ENCODE data around the gene BHLHE23.
"Not testable (repeated sequence)": the region's sequence is repeated elsewhere in the genome, so short reads cannot be mapped to it uniquely, and the experiment has no call there.

The BHLHE23 gene

GRCh38 chr20:62970307-62971210 is 36.2 kb downstream of the BHLHE23 start:
- no peak for DNase-seq

- DNase-seq = no peak
These were observed 36.8 kb downstream of the BHLHE23 start for GRCh38 chr20:62969939-62970306.

- no peak for DNase-seq
These were observed 37.5 kb downstream of the BHLHE23 start for GRCh38 chr20:62969179-62969760.

GRCh38 chr20:62968378-62969178 is 38.2 kb downstream of the BHLHE23 start:
- DNase-seq = no peak

GRCh38 chr20:62967628-62968351 is 39.0 kb downstream of the BHLHE23 start:
- no peak for DNase-seq

- no peak for DNase-seq
These were observed 39.6 kb downstream of the BHLHE23 start for GRCh38 chr20:62967149-62967501.

GRCh38 chr20:62966212-62967148 is 40.3 kb downstream of the BHLHE23 start:
- no peak for DNase-seq

- DNase-seq = no peak
These were observed 41.4 kb downstream of the BHLHE23 start for GRCh38 chr20:62965363-62965771.

GRCh38 chr20:62964700-62965099 is 42.1 kb downstream of the BHLHE23 start:
- no peak for DNase-seq

GRCh38 chr20:62963614-62964397 is 43.0 kb downstream of the BHLHE23 start:
- no peak for DNase-seq

GRCh38 chr20:62962891-62963613 is 43.7 kb downstream of the BHLHE23 start:
- DNase-seq = no peak

GRCh38 chr20:62962221-62962879 is 44.4 kb downstream of the BHLHE23 start:
- DNase-seq = no peak

- DNase-seq = no peak
These were observed 45.0 kb downstream of the BHLHE23 start for GRCh38 chr20:62961799-62962198.

GRCh38 chr20:62961310-62961783 is 45.4 kb downstream of the BHLHE23 start:
- no peak for DNase-seq

- DNase-seq = not testable (repeated sequence)
These were observed 46.1 kb downstream of the BHLHE23 start for GRCh38 chr20:62960446-62961309.

GRCh38 chr20:62959998-62960436 is 46.7 kb downstream of the BHLHE23 start:
- no peak for DNase-seq

- DNase-seq = no peak
These were observed 47.4 kb downstream of the BHLHE23 start for GRCh38 chr20:62959101-62959971.
